ENCODE results near the gene LAPTM4A. TPM values are rescaled to one million over a fixed set of nuclear protein-coding genes. Genes with fewer than 3 reads are reported as not detected.
"Not testable (repeated sequence)": the region's sequence is repeated elsewhere in the genome, so short reads cannot be mapped to it uniquely, and the experiment has no call there.

LAPTM4A gene
- total and polyA plus RNA-seq, 10 of the 15 experiments (the other 5 are each of a cell fraction or from before 2014, with no cell fraction given): 17.8 to 107 (median 45.8) TPM

DNA sequence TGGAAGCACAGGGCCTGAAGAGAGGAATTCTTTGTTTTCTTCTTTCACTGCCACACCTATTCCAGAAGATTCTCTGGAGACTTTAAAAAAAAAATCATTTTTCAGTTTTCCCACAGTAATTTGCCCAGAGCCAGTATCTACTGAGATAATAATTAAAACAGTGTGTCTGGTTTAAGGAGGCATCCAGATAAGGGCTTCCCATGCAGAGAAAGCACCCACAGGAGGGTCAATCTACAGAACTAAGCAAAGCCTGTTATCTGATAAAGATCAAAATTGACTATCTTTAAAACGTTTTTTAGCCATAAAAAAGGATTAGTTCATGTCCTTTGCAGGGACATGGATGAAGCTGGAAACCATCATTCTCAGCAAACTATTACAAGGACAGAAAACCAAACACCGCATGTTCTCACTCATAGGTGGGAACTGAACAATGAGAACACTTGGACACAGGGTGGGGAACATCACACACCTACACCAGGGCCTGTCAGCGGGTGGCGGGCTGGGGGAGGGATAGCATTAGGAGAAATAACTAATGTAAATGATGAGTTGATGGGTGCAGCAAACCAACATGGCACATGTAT, 5.6 kb downstream of the LAPTM4A start:
- ATAC-seq; H3K4me3 ChIP-seq; H3K27ac ChIP-seq (ENCODE audit: control insufficient read depth, insufficient read depth); H3K27me3 ChIP-seq (replicated peaks in 1 of 2; ENCODE audit: control insufficient read depth in 2 of 2, insufficient read depth in 2 of 2, low read length in 1 of 2); H4K20me1 ChIP-seq (ENCODE audit: control insufficient read depth, insufficient read depth); H3K9me3 ChIP-seq (replicated peaks; ENCODE audit: control insufficient read depth, insufficient read depth, low read length); H3K36me3 ChIP-seq (ENCODE audit: control insufficient read depth in 2 of 2, insufficient read depth in 2 of 2, low read length in 1 of 2); FAIRE-seq; BruUV-seq (replicated peaks); DNase-seq (ENCODE audit: low read depth, low spot score); H2AFZ ChIP-seq (ENCODE audit: control insufficient read depth, low read depth, low read length); H3K4me1 ChIP-seq (ENCODE audit: control insufficient read depth, insufficient read depth, low read length); H3K9ac ChIP-seq (ENCODE audit: control insufficient read depth, insufficient read depth, low read length); in situ Hi-C loops (cut with MboI); POLR2A ChIA-PET; intact Hi-C loops (cut with micrococcal nuclease; ENCODE audit: unreplicated experiment); H3K4me2 ChIP-seq (ENCODE audit: control insufficient read depth, insufficient read depth): not testable (repeated sequence)
- RAD21 ChIA-PET (ENCODE audit: unreplicated experiment): interaction anchor here (1.3 kb wide), 1 partner anchor 31 kb away, joined by 5 read pairs; no protein-coding TSS in a partner anchor
- 76% methylated on average over 4 of the region's 4 CpGs for WGBS (ENCODE audit: insufficient coverage, insufficient replicate concordance, low lambda C conversion rate, missing lambda C conversion rate)
- H3K79me2 ChIP-seq (ENCODE audit: control insufficient read depth, insufficient read depth, low read length): peaks cover 58% of the 10 kb centered on the region
- SMC1A ChIA-PET (ENCODE audit: uncharacterized antibody, unreplicated experiment): interaction anchor here (1.1 to 1.4 kb wide), 2 partner anchors 25 to 31 kb away, joined by 3 to 7 read pairs; no protein-coding TSS in a partner anchor
- CTCF ChIA-PET: interaction anchor here (0.7 to 4.2 kb wide), 3 partner anchors 10 to 180 kb away, joined by 3 to 31 read pairs (median 3); no protein-coding TSS in a partner anchor

GRCh38 chr2:20044778-20045177, 6.7 kb downstream of the LAPTM4A start:
- intact Hi-C loops (cut with micrococcal nuclease; ENCODE audit: unreplicated experiment): no loop called here
- no TSS peak for BruUV-seq (replicated peaks)
- CTCF ChIA-PET: interaction anchor here (4.2 kb wide), 1 partner anchor 30 kb away, joined by 31 read pairs; no protein-coding TSS in a partner anchor
- Histone ChIP-seq H3K9me3 (replicated peaks; ENCODE audit: control insufficient read depth, insufficient read depth, low read length) (no peaks in the 10 kb centered on the region), H3K4me1 (ENCODE audit: control insufficient read depth, insufficient read depth, low read length) (0 out of 2 replicates have a peak, but pooled peaks cover 6% of the 10 kb centered on the region), H3K4me2 (ENCODE audit: control insufficient read depth, insufficient read depth) (no peak overlapping the region), H3K9ac (ENCODE audit: control insufficient read depth, insufficient read depth, low read length) (no peak overlapping the region), H3K27ac (ENCODE audit: control insufficient read depth, insufficient read depth) (no peak overlapping the region), H2AFZ (ENCODE audit: control insufficient read depth, low read depth, low read length) (no peak overlapping the region), H3K36me3 (ENCODE audit: control insufficient read depth in 2 of 2, insufficient read depth in 2 of 2, low read length in 1 of 2) (peaks cover 0 to 16% of the 10 kb centered on the region in 2 experiments; a peak in 1 of 4 replicates), H3K4me3 (no peak overlapping the region), H3K27me3 (replicated peaks in 1 of 2; ENCODE audit: control insufficient read depth in 2 of 2, insufficient read depth in 2 of 2, low read length in 1 of 2) (no peaks in the 10 kb centered on the region), H4K20me1 (ENCODE audit: control insufficient read depth, insufficient read depth) (no peaks in the 10 kb centered on the region; the same call in 1 of the 2 replicates), H3K79me2 (ENCODE audit: control insufficient read depth, insufficient read depth, low read length) (peaks cover 48% of the 10 kb centered on the region)
- POLR2A ChIA-PET: interaction anchor here (0.7 to 1.7 kb wide), 3 partner anchors 7 to 193 kb away, joined by 3 to 6 read pairs (median 4); partner anchors contain the start of gene LAPTM4A
- 98% methylated on average over 4 of the region's 4 CpGs for WGBS (ENCODE audit: insufficient coverage, insufficient replicate concordance, low lambda C conversion rate, missing lambda C conversion rate)
- FAIRE-seq: no peak
- in situ Hi-C loops (cut with MboI): no loop called here
- no peak for TF ChIP-seq ZSCAN29 (IDR thresholded peaks at IDR 0.05)
- no peak for TF ChIP-seq SPI1 (IDR thresholded peaks at IDR 0.05; ENCODE audit: borderline replicate concordance, insufficient read depth, low read depth, low read length)
- TF ChIP-seq JUNB (IDR thresholded peaks at IDR 0.05): no peak
- TF ChIP-seq PAX8 (IDR thresholded peaks at IDR 0.05): no peak
- RAD21 ChIA-PET (ENCODE audit: unreplicated experiment): interaction anchor here (1.0 to 1.3 kb wide), 2 partner anchors 30 kb away, joined by 3 to 5 read pairs; no protein-coding TSS in a partner anchor
- SMC1A ChIA-PET (ENCODE audit: uncharacterized antibody, unreplicated experiment): interaction anchor here (1.1 to 2.3 kb wide), 4 partner anchors 8 to 30 kb away, joined by 3 to 9 read pairs (median 6); no protein-coding TSS in a partner anchor
- no peak for ATAC-seq
- DNase-seq (ENCODE audit: low read depth, low spot score): no peak
